NOMO-1 (cell line): ENCODE data around the gene ABCA1.
A peak's percentile ranks its signal among the peaks of the same experiment; 100 is the strongest.
"Not testable (repeated sequence)": the region's sequence is repeated elsewhere in the genome, so short reads cannot be mapped to it uniquely, and the experiment has no call there.

Experiments used
- DNase-seq, 2 experiments: peaks; one replicate each; lab custom pipeline; 2025; ENCODE audit not compliant: unreplicated experiment in 2 of 2; lab: John Stamatoyannopoulos, UW

The ABCA1 gene

DNA sequence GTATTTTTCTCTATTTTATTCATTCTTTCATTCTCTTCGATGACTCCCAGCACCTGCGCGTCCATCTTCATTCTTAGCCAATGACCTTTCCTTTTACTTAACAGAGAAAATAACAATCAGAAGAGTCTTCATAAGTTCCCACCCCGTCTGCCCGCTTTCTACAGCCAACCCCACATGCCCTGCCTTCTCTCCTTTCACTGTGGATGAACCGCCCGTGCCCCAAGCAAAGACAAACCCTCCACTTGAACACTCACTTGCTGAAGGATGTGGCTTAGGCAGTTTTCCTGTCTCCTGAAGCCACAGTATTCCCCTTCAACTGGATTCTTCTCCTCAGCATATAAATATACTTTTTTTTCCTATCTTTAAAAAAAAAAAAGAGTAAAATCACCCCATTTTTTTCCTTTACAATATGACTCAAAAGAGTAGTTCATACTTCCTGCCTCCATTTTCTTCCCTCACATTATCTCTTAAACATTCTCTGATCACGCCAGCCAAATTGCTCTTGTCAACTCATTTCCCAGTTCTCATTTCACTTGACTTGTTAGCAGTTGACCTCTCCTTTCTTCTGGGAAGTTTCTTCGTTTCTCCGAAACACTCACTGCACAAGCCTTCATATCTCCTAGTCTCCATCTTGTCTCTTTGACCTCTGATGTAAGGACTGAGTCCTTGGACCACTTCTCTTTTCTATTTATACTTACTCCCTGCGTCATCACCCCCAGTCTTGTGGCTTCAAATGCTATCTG is 153.0 kb downstream of the ABCA1 start:
- DNase-seq: peak; percentile 85 to 92

DNA sequence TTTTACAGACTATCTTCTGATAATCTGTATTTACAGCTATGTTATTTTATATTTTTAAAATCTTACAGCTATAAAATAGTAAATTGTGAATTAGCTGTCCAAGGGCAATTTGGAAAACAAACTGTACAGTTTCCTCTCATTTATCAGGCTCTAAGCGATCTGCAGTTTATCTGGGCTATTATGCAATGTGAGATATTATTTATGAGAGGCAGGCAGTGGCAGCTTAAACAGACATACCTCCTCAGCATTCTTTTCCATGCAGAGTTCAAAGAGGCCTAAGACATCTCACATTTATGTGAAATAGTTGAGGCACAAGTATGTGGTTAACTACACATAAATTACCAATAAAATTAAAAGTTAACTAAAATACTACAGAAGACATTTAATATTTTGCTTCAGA is 153.8 kb downstream of the ABCA1 start:
- peak; percentile 34 to 52 for DNase-seq

DNA sequence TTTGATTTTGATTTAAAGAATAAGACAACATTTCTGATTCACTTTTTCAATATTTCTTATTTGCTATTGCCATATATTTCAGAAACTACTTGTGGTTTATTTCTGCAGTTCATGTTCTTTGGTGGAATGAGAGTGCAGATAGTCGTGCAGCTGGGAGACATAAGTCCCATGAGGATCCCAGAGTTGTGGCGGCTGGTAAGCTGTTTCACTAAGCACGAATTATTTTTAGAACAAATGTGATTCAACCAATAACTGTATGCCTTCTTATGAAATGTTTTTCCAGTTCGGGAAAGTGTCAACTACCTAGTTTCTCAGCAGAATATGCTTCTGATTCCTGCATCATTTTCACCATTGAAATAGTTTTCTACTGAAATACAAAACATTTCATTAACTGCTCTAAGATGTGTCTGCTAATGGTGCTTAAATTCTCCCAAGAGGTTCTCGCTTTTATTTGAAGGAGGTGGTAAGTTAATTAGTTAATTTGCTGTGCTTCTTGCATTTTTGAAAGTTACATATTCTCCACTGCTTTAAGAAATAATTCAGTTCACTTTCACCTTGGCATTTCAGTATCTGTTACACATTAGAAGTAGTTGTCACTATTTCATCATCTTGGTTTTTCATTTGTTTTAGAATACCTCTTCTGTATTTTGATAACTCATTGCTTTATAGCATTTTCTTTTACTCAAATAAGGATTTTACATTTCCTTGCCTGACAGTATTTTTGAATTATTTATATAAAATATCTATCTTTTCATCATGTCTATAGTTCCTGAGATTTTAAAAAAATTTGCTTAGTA is 155.0 kb downstream of the ABCA1 start:
- DNase-seq: peak in 1 of 2 experiments; percentile 36

DNA sequence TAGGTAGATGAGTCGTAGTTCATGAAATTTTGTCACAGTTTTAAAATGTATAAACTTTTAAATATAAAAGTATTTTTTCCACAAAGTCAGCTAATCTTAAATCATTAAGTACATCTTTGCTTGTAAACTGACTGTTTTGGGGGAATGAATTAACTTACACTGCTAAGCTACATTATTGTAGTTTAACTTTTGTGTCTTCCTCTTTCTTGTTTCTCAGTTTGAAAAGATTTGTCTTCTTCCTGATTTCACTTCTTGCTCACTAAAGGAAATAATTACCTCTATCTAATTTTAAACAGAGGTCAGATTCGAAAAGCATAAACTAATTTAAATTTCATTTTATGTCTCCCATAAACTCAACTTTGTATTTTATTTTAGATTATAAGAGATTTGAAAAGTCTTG is 158.3 kb downstream of the ABCA1 start:
- DNase-seq: peak in 1 of 2 experiments; percentile 80

DNA sequence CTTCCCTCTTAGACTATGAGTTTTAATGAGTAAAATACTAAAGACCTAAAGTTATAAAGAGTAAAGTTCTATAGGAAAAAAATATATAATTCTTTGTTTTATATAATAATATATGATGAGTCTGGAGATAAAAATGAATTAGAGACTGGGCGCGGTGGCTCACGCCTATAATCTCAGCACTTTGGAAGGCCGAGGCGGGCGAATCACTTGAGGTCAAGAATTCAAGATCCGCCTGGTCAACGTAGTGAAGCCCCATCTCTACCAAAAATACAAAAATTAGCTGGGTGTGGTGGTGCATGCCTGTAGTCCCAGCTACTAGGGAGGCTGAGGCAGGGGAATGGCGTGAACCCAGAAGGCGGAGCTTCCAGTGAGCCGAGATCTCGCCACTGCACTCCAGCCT is 158.9 kb downstream of the ABCA1 start:
- not testable (repeated sequence) for DNase-seq

DNA sequence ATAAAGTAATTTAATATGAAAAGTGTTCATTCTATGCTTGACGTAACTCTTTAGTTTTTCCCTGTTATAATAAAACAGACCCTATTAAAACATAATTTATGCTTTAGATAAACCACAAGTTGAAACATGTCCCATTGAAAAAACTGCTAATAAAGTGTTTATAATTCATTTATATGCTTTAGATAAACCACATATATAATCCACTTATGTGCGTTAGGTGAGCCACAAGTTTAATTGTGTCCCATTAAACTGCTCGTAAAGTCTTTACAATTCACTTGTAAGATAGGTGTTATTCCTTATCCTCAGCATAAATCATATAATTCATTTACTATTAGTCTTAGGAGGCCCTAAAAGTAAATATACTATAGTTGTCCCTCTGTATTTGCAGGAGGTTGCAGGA is 160.4 kb downstream of the ABCA1 start:
- no peak for DNase-seq

DNA sequence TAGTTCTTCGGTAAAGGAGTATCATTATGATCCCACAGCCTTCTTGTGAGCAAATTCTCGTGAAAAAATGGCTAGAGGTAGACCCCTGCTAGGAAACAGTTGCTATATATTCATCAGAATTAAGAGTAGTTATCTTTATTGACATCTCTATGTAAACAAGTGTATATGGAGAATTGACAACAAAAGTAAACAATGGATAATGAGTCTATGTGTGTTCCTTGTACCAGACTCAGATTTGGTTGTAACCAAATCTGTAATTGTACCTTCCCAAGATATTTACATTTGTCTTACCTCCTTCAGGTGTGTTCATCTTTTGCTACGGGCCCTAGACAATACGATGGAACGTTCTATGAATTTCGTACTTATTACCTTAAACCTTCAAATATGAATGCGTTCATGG is 161.9 kb downstream of the ABCA1 start:
- DNase-seq: no peak

DNA sequence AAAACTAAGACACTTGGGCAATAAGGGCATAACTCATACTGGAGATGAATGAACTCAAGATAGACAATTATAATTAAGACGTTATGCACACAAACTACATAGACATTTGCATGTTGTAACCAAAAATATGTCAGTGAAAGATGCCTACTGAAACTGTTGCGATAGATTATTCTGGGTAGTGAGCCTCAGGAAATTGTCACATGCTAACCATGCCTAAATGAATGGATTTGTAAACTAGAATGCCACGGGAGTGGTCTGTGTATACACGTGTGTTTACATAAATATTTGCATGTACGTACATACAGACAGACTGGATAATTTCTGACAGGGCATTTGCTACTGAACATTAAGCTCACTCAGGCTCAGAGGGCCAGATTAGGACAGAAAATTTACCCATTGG is 162.8 kb downstream of the ABCA1 start:
- DNase-seq: peak in 1 of 2 experiments; percentile 31

DNA sequence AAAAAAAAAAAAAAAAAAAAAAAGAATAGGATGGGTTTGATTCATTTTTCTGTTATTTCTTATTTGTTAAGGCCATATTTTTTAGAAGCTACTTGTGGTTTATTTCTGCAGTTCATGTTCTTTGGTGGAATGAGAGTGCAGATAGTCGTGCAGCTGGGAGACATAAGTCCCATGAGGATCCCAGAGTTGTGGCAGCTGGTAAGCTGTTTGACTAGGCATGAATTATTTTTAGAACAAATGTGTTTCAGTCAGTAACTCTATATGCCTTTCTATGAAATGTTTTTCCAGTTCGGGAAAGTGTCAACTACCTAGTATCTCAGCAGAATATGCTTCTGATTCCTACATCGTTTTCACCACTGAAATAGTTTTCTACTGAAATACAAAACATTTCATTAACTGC is 169.0 kb downstream of the ABCA1 start:
- no peak for DNase-seq

DNA sequence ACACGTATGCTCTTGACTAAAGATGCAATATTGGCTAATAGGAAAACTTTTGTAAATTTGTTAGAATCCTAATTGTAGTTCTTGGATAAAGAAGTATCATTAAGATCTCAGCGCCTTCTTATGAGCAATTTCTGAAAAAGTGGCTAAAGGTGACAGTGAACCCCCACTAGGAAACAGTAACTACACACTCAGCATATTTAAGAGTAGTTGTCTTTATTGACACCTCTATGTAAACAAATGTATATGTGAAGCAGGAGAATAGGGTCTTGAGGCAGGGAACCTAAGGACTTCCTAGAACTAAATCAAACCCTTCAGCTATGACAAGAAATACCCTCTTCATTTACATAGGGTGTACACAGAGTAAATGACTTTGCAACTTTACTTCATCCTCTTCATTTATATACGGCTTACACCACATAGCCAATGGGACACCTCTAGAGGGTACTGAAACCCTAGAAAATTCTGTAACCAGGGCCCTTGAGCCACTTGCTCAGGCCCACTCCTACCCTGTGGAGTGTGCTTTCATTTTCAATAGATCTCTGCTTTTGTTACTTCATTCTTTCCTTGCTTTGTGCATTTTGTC is 177.7 kb downstream of the ABCA1 start:
- DNase-seq: peak in 1 of 2 experiments; percentile 62

DNA sequence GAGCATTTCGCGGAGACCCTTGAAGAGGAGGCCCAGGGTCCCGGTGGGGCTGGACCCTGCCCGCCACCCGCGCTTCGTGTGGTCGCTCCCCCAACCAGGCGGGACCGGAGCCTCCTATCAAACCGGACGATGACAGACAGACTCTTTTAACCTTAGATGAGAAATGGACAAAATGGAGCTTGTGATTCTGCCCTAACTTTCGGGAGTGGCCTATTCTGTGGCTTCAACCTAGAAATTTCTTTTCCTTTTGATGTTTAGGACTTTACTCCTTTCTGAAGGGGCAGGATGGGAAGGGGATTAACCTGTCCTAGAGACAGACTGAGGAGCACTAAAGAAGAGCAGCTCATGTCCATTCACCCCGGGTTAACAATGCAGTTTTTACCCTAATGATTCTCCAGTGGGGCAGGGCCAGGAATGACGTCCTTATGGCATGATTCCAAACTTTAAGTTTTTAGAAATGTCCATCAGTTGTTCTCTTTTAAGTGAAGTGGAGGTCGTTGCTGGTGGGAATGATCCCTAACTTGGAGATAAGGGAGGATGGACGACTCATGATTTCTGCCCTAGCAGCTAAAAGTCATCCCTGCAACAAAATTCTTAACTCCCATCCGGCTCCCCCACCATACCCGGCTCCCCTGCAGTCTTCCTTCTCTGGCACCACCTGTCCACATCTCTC is 179.5 kb downstream of the ABCA1 start:
- no peak for DNase-seq

DNA sequence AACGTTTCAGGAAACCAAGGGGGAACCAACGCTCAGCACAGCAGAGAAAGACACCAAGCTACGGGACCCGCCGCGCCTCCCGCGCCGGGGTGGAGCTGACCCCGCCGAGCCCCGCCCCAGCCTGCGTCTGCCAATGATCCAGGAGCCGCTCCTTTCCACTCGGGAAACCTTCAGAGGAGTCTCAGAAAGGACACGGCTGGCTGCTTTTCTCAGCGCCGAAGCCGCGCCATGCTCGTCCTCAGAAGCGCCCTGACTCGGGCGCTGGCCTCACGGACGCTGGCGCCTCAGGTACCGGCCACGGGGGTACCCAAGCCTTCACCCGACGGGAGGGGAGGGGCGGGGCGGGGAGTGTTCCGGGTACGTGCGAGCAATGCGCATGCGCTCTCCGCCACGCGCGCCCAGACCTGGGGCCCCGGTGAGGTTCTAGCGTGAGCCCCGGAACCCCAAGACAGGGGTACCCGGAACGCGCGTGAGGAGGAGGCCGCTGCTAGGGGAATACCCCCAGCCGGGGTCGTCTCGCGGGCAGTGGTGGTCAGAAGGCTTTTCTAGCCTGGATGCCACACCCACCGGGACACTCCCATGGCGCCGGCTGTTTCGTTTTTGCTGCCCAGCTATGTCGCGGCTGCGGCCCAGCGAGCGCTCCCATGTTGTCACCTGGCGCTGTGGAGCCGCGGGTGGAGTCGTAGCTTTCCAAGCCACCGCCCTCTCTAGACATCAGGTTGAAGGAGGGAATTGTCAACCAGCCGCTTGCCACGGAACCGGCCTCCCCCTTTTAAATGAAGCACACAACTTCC is 180.2 kb downstream of the ABCA1 start, which contains the start of gene NIPSNAP3A:
TSS of gene NIPSNAP3A (plus strand) at position 119 of the 794 bp plus-strand sequence. CDS start at position 229, 110 bp downstream.
- peak; percentile 91 to 92 for DNase-seq

DNA sequence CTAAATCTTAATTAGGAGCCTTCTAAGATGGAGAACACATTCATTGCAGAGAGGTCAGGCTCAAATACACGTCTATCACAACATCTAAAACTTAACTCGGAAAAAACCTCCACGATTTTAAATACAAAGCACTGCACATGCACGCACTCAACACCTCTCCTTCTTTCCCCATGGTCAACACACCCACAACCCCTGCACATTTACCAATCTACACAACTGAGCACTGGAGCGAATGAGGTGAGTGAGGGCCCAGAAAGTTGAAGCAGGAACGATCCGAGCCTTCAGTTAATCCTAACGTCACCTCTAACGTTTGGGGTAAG is 180.8 kb downstream of the ABCA1 start:
- DNase-seq: no peak

DNA sequence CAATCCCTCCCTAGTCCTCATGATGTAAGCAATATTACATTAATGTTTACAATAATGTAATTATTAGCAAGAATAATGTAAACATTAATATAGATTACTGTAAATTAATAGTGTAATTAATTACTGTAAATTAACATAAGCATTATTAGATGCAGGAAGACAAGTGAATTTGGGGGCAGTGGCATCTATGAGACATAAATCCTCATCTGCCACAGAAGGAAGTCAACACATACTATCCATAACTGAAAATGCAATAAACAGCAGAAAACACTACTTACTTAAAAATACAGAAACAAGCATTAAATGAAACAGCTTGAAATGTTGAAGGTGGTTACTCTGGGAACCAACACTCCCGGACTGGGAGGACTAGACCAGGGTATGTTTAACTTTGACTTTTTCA is 181.2 kb downstream of the ABCA1 start:
- DNase-seq: peak in 1 of 2 experiments; percentile 47

DNA sequence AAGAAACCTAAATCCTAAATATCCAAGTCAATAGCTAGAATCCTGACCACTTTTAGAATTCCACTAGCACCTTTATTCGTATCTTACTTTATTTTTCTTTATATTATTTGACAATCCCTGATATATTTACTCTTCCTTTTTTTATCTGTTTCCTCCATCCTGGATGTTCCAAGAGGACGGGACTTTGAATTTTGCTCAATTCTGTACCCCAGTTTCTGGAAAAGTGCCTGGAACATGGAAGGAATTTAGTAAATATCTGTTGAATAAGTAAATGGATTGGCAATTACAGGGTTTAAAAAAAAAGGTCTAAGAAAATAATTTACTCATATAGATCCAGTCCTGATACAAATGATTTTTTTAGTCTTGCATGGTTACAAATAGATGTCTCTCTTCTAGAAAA is 181.7 kb downstream of the ABCA1 start:
- no peak for DNase-seq

DNA sequence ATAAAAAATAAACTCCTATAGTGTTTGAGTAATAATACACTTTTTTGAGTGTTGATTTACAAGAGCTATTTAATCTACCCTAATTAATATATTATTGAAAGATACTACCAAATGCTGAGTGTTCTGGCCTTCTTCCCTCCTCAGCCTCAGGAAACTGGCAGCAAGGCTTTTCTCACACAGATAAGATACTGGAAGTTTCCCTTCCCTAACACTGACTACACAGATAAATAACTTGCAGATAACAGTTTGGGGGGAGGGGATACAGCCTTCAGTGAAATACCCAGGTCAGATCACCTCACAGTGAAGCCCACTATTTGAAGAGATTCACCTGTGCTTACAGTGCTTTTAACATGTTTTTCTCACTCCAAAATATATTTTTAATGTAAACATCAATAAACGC is 182.1 kb downstream of the ABCA1 start:
- DNase-seq: no peak

DNA sequence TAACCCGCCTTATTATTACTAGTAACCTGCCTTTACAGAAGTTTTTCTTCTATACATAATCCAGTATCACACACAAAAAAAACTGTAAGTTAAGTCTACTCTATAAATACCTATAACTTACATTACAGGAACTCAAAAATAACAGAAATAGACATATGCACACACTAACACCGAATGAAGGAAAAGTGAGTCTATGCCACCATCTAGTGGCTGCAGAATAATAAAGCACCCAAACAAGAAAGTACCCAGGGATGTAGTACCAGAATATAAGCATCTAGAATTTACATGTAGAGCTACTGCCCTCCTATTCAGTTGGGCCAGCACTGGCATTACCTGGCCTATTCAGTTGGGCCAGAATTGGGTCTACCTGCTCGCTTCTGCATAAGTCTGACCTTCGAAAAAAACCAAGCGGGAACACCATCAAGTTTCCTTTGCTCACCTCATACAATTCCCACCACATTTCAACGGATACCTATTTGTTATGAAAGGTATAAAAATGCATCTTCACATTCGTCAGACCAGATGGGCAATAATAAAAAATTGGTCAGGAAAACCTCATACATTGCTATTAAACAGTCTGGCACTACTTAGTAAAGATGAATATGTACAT is 184.5 kb downstream of the ABCA1 start:
- DNase-seq: peak; percentile 15 to 77

DNA sequence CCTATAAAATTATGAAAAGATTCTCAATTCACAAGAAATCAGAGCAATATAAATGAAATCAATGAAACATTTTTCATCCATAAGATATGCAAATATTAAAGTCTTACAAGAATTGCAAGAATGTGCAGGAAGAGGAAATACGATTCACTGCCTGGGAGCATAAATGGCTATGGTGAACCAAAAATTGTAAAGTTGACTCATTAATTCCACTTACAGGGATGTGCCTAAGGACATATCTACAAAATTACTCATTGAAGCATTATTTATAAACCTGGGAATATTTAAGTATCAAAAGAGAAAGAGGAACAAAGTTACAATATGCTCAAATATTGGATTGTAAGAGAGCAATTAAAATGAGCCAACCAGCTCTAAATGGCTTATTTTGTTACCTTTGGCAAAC is 187.3 kb downstream of the ABCA1 start:
- peak in 1 of 2 experiments; percentile 10 for DNase-seq

DNA sequence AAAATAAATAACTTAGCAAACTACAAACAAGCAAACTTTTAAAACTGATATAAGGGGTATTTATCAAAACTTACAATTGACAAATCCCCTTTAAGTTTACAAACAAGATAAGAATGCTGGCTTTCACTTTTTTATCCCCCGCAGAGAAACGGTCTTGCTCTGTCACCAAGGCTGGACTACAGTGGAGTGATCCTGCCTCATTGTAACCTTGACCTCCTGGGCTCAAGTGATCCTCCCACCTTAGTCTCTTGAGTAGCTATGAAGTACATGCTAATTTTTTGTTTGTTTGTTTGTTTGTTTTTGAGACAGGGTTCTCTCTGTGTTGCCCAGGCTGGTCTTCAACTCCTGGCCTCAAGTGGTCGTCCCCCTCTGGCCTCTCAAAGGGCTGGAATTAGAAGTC is 189.5 kb downstream of the ABCA1 start:
- DNase-seq: no peak
